Cardiac muscle cell (in vitro differentiated cells and primary cell): Measurements from ENCODE around the gene LPP. TPM values are rescaled to one million over a fixed set of nuclear protein-coding genes. Genes with fewer than 3 reads are reported as not detected.

Experiments used
- DNase-seq, 2 donors: peaks; one replicate each; pipeline versions ENCODE4 v3.0.0 to v3.0.0-alpha.2; 2010 to 2017; ENCODE audit warnings: low read depth in 1 of 2, low spot score in 1 of 2
- H3K27ac ChIP-seq: fragments of 200-600 bp; sonication (generic); 2 replicates; pipeline ENCODE4 v1.5.1; 2016
- H3K27me3 ChIP-seq: fragments of 200-600 bp; sonication (generic); 2 replicates; pipeline ENCODE4 v1.6.0; 2016; ENCODE audit warnings: control low read depth
- H3K36me3 ChIP-seq: fragments of 200-600 bp; sonication (generic); 2 replicates; pipeline ENCODE4 v1.5.1; 2016; ENCODE audit warnings: control low read depth
- H3K4me1 ChIP-seq: fragments of 200-600 bp; sonication (generic); 2 replicates; pipeline ENCODE4 v1.8.1; 2017; ENCODE audit warnings: low read depth, mild to moderate bottlenecking, mixed run types
- H3K4me3 ChIP-seq: fragments of 200-600 bp; sonication (generic); 2 replicates; pipeline ENCODE4 v1.5.1; 2016; ENCODE audit warnings: mild to moderate bottlenecking
- H3K9me3 ChIP-seq: fragments of 200-600 bp; sonication (generic); 2 replicates; pipeline ENCODE4 v1.5.1; 2017; ENCODE audit warnings: low read depth, mild to moderate bottlenecking, control low read depth
- polyA plus RNA-seq: library from polyadenylated mRNA; unstranded; fragments of >200 nt; fragmentation: Nextera tagmentation; extraction: Ambion mirVana; gene quantifications from 2 replicates; pipeline ENCODE4 v1.2.1, GENCODE V29; 2016
- total RNA-seq: library from RNA; depleted of rRNA; stranded (reverse); fragments of >200 nt; gene quantifications from 2 replicates; pipeline ENCODE4 v1.2.3, GENCODE V29; 2016
- TF ChIP-seq, protein P1 (sequence below): IDR thresholded peaks from 2 replicates; pipeline ENCODE4 v1.5.1; 2012; ENCODE audit warnings: low read depth, mild to moderate bottlenecking, low read length

Gene LPP
- total and polyA plus RNA-seq, 2 experiments from 2014 or later = 21.4 to 45.2 TPM

DNA sequence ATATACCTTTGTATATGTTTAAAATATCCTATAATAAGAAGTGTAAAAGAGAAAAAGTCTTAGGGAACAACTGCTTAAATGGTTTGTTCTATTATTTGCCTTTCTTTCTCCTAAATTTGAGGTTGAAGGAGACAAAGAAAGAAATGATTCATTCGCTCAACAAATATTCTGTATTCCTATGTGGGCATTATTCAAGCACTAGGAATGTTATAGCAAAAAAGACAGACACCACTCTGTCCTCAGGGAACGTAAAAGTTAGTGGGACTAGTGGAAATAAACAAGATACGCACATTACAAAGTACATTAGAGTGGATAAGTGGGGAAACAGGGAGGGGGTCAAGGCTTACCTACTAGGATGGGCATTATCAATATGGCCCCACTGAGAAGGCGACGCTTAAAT is 332.2 kb downstream of the LPP start:
- Histone ChIP-seq H3K36me3 (no peaks in the 10 kb centered on the region), H3K9me3 (no peaks in the 10 kb centered on the region), H3K4me3 (no peak overlapping the region), H3K27ac (no peak overlapping the region), H3K4me1 (no peaks in the 10 kb centered on the region), H3K27me3 (no peaks in the 10 kb centered on the region)
- TF ChIP-seq, protein P1, sequence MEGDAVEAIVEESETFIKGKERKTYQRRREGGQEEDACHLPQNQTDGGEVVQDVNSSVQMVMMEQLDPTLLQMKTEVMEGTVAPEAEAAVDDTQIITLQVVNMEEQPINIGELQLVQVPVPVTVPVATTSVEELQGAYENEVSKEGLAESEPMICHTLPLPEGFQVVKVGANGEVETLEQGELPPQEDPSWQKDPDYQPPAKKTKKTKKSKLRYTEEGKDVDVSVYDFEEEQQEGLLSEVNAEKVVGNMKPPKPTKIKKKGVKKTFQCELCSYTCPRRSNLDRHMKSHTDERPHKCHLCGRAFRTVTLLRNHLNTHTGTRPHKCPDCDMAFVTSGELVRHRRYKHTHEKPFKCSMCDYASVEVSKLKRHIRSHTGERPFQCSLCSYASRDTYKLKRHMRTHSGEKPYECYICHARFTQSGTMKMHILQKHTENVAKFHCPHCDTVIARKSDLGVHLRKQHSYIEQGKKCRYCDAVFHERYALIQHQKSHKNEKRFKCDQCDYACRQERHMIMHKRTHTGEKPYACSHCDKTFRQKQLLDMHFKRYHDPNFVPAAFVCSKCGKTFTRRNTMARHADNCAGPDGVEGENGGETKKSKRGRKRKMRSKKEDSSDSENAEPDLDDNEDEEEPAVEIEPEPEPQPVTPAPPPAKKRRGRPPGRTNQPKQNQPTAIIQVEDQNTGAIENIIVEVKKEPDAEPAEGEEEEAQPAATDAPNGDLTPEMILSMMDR = no peak
- peak in 1 of 2 donors; percentile 5 for DNase-seq

DNA sequence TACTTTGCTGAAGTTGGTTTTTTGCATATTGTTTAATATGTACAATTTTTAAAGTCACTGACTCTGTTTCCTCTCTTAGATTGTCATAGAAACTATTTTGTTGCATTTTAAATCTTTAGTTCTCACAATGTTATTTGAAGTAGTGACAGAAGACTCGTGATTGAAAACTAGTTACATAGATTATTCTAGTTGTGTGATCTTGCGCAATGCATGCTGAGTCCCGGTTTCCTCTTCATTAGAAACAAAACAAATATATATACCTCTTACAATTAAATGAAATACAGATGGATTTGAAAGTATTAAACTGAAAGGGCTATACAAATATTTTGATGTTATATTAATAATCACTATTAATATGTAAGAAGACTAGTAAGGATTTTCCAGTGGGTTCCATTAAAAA is 333.0 kb downstream of the LPP start:
- no peak for DNase-seq
- no peaks in the 10 kb centered on the region for H3K4me1 ChIP-seq
- no peaks in the 10 kb centered on the region for H3K27me3 ChIP-seq
- H3K36me3 ChIP-seq = no peaks in the 10 kb centered on the region
- H3K4me3 ChIP-seq = no peak overlapping the region
- TF ChIP-seq, protein P1 = no peak
- H3K27ac ChIP-seq = no peak overlapping the region
- H3K9me3 ChIP-seq = no peaks in the 10 kb centered on the region

DNA sequence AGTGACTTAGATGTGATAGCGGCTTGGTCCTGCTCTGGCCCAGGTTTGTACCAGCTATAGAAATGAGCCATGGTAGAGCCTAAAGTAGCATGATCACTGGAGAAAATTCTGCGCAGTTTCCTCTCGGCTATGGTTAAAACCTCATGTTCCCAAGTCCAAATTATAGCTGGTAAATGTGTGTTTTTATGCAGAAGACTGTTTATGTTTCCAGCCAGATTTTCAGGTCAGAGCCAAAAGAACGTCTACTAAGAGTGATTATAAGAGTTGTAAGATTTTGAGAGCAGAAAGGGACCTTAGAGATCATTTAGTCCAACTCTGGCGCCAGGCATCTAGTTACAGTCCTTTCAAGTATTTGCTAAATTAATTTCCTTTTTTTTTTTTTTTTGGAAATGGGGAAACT is 333.7 kb downstream of the LPP start:
- Histone ChIP-seq H3K27me3 (no peaks in the 10 kb centered on the region), H3K36me3 (no peaks in the 10 kb centered on the region), H3K4me1 (no peaks in the 10 kb centered on the region), H3K4me3 (no peak overlapping the region), H3K27ac (no peak overlapping the region), H3K9me3 (no peaks in the 10 kb centered on the region)
- TF ChIP-seq, protein P1 = no peak
- DNase-seq = no peak

DNA sequence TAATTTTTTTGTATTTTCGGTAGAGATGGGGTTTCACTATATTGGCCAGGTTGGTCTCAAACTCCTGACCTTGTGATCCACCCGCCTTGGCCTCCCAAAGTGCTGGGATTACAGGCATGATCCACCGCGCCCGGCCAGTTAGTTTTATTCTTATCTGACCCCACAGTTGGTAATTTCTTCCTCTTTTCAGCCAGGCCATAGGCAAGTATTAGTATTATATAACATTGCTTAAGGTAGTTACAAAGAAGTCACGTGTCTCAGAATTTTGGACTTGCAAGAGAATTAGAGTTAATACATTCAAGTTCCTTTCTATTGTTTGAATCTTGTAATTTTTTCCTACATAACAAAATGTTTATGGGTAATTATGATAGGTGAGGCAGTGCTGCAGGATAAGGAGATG is 334.8 kb downstream of the LPP start:
- TF ChIP-seq, protein P1 = no peak
- H3K36me3 ChIP-seq = no peaks in the 10 kb centered on the region
- no peak overlapping the region for H3K4me3 ChIP-seq
- no peak for DNase-seq
- H3K27ac ChIP-seq = no peak overlapping the region
- no peaks in the 10 kb centered on the region for H3K27me3 ChIP-seq
- H3K9me3 ChIP-seq = no peaks in the 10 kb centered on the region
- no peaks in the 10 kb centered on the region for H3K4me1 ChIP-seq

DNA sequence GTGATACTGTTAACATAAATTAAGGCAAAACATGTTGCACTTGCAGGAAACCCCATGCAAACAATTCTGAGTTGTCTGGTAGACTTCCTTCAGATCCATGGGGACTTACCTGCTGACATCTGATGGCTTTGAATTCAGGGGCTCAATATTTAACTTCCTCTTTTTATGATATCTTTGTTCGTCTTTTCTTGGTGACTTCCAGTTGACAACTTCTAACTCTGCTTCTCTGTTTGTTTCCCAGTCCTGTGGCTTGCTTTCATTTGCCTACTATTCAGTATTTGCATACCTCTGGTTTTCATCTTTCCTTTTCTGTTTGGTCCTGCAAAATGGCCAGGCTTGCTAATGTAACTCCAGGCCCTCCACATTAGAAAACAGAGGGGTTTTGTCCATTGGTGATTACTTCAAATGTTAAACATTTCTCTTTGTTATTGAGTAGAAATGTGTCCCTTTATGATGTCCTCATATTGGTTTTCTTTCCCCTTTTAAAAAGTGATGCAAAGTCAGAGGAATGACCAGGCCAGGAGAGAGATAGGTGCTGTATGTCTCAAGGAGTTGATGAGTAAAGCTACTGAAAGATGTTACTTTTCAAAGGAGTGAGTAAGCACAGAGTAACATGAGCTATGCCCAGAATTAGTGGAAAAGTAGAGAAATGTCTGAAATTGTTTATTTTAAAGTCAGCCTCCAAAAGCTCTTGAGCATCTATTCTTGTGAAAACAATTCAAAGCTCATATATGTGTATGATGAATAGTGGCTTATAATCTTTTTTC is 335.9 kb downstream of the LPP start:
- H3K4me1 ChIP-seq = no peaks in the 10 kb centered on the region
- no peak overlapping the region for H3K4me3 ChIP-seq
- H3K9me3 ChIP-seq = no peaks in the 10 kb centered on the region
- no peak overlapping the region for H3K27ac ChIP-seq
- TF ChIP-seq, protein P1 = no peak
- no peaks in the 10 kb centered on the region for H3K36me3 ChIP-seq
- DNase-seq = peak in 1 of 2 donors; percentile 7
- H3K27me3 ChIP-seq = no peaks in the 10 kb centered on the region
